DND-41 (cell line): ENCODE results near the gene CEL.

ENCODE experiments used
- EZH2 ChIP-seq: IDR thresholded peaks from 3 replicates; pipeline ENCODE4 v1.6.1; 2012; ENCODE audit warnings: borderline replicate concordance, low read depth, mild to moderate bottlenecking, moderate library complexity, low read length, inconsistent platforms; ENCODE audit not compliant: severe bottlenecking
- TF ChIP-seq, protein P1 (sequence below): IDR thresholded peaks from 2 replicates; pipeline ENCODE4 v1.5.1; 2012; ENCODE audit warnings: borderline replicate concordance, low read length, moderate library complexity, mild to moderate bottlenecking; ENCODE audit not compliant: poor library complexity, severe bottlenecking; ENCODE audit errors: extremely low read depth

GRCh38 chr9:133067006-133067405 lies 5.2 kb downstream of the CEL start:
- TF ChIP-seq, protein P1, sequence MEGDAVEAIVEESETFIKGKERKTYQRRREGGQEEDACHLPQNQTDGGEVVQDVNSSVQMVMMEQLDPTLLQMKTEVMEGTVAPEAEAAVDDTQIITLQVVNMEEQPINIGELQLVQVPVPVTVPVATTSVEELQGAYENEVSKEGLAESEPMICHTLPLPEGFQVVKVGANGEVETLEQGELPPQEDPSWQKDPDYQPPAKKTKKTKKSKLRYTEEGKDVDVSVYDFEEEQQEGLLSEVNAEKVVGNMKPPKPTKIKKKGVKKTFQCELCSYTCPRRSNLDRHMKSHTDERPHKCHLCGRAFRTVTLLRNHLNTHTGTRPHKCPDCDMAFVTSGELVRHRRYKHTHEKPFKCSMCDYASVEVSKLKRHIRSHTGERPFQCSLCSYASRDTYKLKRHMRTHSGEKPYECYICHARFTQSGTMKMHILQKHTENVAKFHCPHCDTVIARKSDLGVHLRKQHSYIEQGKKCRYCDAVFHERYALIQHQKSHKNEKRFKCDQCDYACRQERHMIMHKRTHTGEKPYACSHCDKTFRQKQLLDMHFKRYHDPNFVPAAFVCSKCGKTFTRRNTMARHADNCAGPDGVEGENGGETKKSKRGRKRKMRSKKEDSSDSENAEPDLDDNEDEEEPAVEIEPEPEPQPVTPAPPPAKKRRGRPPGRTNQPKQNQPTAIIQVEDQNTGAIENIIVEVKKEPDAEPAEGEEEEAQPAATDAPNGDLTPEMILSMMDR: no peak
- TF ChIP-seq EZH2: no peak
